Coronary artery (tissue), 2 donors: ENCODE measurements around the gene GABRG3.

ENCODE experiments used
- DNase-seq: peaks from one replicate; pipeline ENCODE4 v3.0.0-alpha.2; 2017; ENCODE audit warnings: low spot score
- H3K27ac ChIP-seq, 2 donors: fragments of 200-600 bp; sonication (generic); one replicate each; pipeline ENCODE4 v1.5.1; 2016 to 2019
- H3K4me3 ChIP-seq: fragments of 200-600 bp; sonication (generic); 2 replicates; pipeline ENCODE4 v1.5.1; 2016; ENCODE audit warnings: mild to moderate bottlenecking, moderate library complexity
- CTCF ChIP-seq: fragments of 200-600 bp; sonication (generic); IDR thresholded peaks from one replicate; pipeline ENCODE4 v1.5.1; 2019; ENCODE audit warnings: antibody characterized with exemption

GABRG3 gene

GRCh38 chr15:27328186-27328585 lies 357.2 kb downstream of the GABRG3 start:
- Histone ChIP-seq H3K27ac (no peak overlapping the region), H3K4me3 (no peak overlapping the region)
- no peak for DNase-seq
- no peak for TF ChIP-seq CTCF

DNA sequence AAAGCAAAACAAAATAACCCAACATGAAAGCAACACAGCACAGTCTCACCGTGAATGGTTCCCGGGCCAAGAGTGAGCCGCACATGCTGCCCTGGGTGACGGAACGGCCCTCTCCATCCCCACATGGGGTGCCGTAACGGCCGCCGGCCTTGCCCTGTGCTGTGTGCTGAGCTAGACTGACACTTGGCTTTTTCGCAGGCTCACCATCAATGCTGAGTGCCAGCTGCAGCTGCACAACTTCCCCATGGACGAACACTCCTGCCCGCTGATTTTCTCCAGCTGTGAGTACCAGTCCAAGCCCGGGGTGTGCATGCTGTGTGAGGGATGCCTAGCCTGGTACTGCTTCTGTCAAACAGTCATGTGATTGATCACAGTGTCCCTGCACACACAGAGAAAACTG lies 357.6 kb downstream of the GABRG3 start:
- no peak for DNase-seq
- Histone ChIP-seq H3K4me3 (no peak overlapping the region), H3K27ac (no peak overlapping the region)
- TF ChIP-seq CTCF = no peak

GRCh38 chr15:27330326-27330725 lies 359.3 kb downstream of the GABRG3 start:
- no peak for TF ChIP-seq CTCF
- Histone ChIP-seq H3K27ac (no peak overlapping the region), H3K4me3 (no peak overlapping the region)
- DNase-seq = no peak

DNA sequence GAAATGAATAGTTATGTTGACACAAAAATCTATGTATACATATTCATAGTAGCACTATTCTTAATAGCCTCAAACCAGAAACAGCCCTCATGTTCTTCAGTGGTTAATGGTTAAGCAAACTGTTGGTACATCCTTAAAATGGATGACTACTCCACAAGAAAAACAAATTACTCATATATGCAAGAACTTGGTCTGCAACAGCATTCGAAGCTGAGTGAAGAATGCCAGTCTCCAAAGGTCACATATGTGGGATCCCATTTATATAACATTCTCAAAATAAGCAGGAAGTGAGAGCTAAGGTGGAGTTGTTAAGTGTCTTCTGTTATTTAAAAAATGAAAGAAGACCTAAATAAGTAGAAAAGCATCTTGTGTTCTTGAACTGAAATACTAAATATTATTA lies 365.7 kb downstream of the GABRG3 start:
- H3K27ac ChIP-seq = no peak overlapping the region
- TF ChIP-seq CTCF = no peak
- no peak overlapping the region for H3K4me3 ChIP-seq
- no peak for DNase-seq

DNA sequence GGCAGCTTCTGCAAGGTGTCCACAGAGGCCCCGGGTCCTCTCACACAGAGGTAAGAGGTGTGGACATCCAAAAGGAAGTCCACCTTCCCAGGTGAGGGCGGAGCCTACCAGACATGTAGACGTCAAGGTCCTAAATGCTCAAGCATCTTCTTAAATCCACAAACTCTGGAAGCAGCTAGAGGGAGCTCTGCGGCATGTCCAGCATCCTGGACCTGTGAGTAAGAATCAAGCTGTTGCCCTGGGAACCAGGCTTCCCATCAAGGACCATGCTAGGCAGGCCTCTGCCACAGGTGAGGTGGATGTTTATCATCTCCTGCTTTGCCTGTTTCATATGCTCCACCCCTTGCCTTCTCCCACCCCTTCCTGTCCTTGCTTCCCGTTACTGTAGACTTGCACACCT lies 368.2 kb downstream of the GABRG3 start:
- Histone ChIP-seq H3K4me3 (no peak overlapping the region), H3K27ac (no peak overlapping the region)
- TF ChIP-seq CTCF = no peak
- no peak for DNase-seq

- DNase-seq = no peak
- H3K4me3 ChIP-seq = no peak overlapping the region
- H3K27ac ChIP-seq = no peak overlapping the region
- TF ChIP-seq CTCF = no peak
Measured at GRCh38 chr15:27341780-27342343, 370.9 kb downstream of the GABRG3 start.

GRCh38 chr15:27342991-27343390 lies 372.0 kb downstream of the GABRG3 start:
- no peak for TF ChIP-seq CTCF
- DNase-seq = no peak
- Histone ChIP-seq H3K27ac (no peak overlapping the region), H3K4me3 (no peak overlapping the region)
